HCT116 (cell line): ENCODE measurements around the gene MEIS2. TPM values are rescaled to one million over a fixed set of nuclear protein-coding genes. Genes with fewer than 3 reads are reported as not detected.

ENCODE experiments used
- ATAC-seq: fragments of 200-7000 bp; cut with Tn5 transposase; 2 replicates; pipeline ENCODE4 v1.9.1; 2020; ENCODE audit warnings: mild to moderate bottlenecking, moderate library complexity
- BruUV-seq: library from RNA; stranded (reverse); fragments of 400-500 nt; replicated peaks from 2 replicates; lab custom pipeline; 2021; lab: Mats Ljungman, UMichigan
- CTCF ChIA-PET: fragments of 300-600 bp; sonication (Branson Sonifier 250); formaldehyde crosslinking; loops from one replicate; lab custom pipeline; 2021; ENCODE audit warnings: antibody characterized with exemption; lab: Charles Lee
- POLR2A ChIA-PET: fragments of 300-600, 350-600 bp; sonication (Branson Sonifier 250); formaldehyde crosslinking; loops from one replicate; lab custom pipeline; 2021; ENCODE audit warnings: antibody characterized with exemption; lab: Charles Lee
- RAD21 ChIA-PET, 2 experiments: fragments of 300-600 bp; sonication (Branson Sonifier 250); formaldehyde crosslinking; loops; one replicate each; lab custom pipeline; 2023; ENCODE audit warnings: low total read pairs in 2 of 2; ENCODE audit not compliant: uncharacterized antibody in 2 of 2, unreplicated experiment in 2 of 2, low non-redundant PET in 1 of 2; lab: Charles Lee
- DNase-seq: peaks from one replicate; pipeline ENCODE4 v3.0.0-alpha.2; 2010; ENCODE audit warnings: low read depth, low spot score
- H2AFZ ChIP-seq: fragments of 200-600 bp; shearing (Covaris generic), sonication (generic); 2 replicates; pipeline ENCODE4 v1.6.1; 2017; ENCODE audit warnings: low read depth, mixed run types, mixed read lengths, antibody characterized with exemption, low read length; ENCODE audit not compliant: poor library complexity, severe bottlenecking
- H3K27ac ChIP-seq: 2 replicates; pipeline ENCODE4 v1.5.1; 2012; ENCODE audit warnings: low read depth, low read length
- H3K27me3 ChIP-seq: fragments of 200-600 bp; sonication (generic); 2 replicates; pipeline ENCODE4 v1.6.1; 2016; ENCODE audit warnings: mixed run types, low read length, mixed read lengths; ENCODE audit not compliant: insufficient read depth
- H3K36me3 ChIP-seq, 2 experiments: fragments of 200-500 bp in 1 of 2; fragments of 200-600 bp in 1 of 2; sonication (Bioruptor generic) in 1 of 2; sonication (generic) in 1 of 2; 2 replicates each; pipeline versions ENCODE4 v1.5.1 to v1.6.1; 2014 to 2016; ENCODE audit warnings: low read length in 2 of 2, inconsistent platforms in 1 of 2, mixed read lengths in 1 of 2, mixed run types in 1 of 2; ENCODE audit not compliant: insufficient read depth in 2 of 2, control insufficient read depth in 1 of 2
- H3K4me1 ChIP-seq, 2 experiments: fragments of 200-600 bp in 1 of 2; sonication (generic) in 1 of 2; 2 replicates each; pipeline versions ENCODE4 v1.5.1 to v1.6.1; 2012 to 2017; ENCODE audit warnings: low read length in 2 of 2, inconsistent platforms in 1 of 2, mild to moderate bottlenecking in 1 of 2, mixed read lengths in 1 of 2, mixed run types in 1 of 2, moderate library complexity in 1 of 2; ENCODE audit not compliant: insufficient read depth in 2 of 2, control insufficient read depth in 1 of 2
- H3K4me2 ChIP-seq: fragments of 200-600 bp; sonication (generic); 2 replicates; pipeline ENCODE4 v1.6.1; 2017; ENCODE audit warnings: mixed run types, low read length, mixed read lengths
- H3K4me3 ChIP-seq, 2 experiments: fragments of 200-600 bp in 1 of 2; sonication (generic) in 1 of 2; replicated peaks in 1 of 2; 2 replicates each; pipeline ENCODE4 v1.5.1; 2011 to 2016; ENCODE audit warnings: low read length in 2 of 2, control low read depth in 1 of 2, low read depth in 1 of 2, mild to moderate bottlenecking in 1 of 2, mixed read lengths in 1 of 2, mixed run types in 1 of 2
- H3K79me2 ChIP-seq: fragments of 200-600 bp; sonication (generic); 2 replicates; pipeline ENCODE4 v1.6.1; 2017; ENCODE audit warnings: mild to moderate bottlenecking, mixed run types, low read length, moderate library complexity, mixed read lengths; ENCODE audit not compliant: insufficient read depth
- H3K9ac ChIP-seq: fragments of 200-600 bp; sonication (generic); 2 replicates; pipeline ENCODE4 v1.6.1; 2016; ENCODE audit warnings: low read length, mixed read lengths
- H3K9me2 ChIP-seq: fragments of 200-600 bp; sonication (generic), shearing (Covaris generic); 2 replicates; pipeline ENCODE4 v1.6.1; 2017; ENCODE audit warnings: mixed run types, mild to moderate bottlenecking, moderate library complexity; ENCODE audit not compliant: insufficient read depth
- H3K9me3 ChIP-seq, 2 experiments: fragments of 200-500 bp in 1 of 2; fragments of 200-600 bp in 1 of 2; sonication (Bioruptor generic) in 1 of 2; sonication (generic) in 1 of 2; 2 replicates each; pipeline ENCODE4 v1.6.1; 2014 to 2017; ENCODE audit warnings: low read length in 2 of 2, mixed read lengths in 2 of 2, inconsistent platforms in 1 of 2, low read depth in 1 of 2, mild to moderate bottlenecking in 1 of 2, mixed run types in 1 of 2, moderate library complexity in 1 of 2; ENCODE audit not compliant: control insufficient read depth in 1 of 2, insufficient read depth in 1 of 2
- H4K20me1 ChIP-seq: fragments of 200-600 bp; sonication (generic), shearing (Covaris generic); 2 replicates; pipeline ENCODE4 v1.6.1; 2017; ENCODE audit warnings: mixed run types, mild to moderate bottlenecking, moderate library complexity; ENCODE audit not compliant: insufficient read depth
- CEBPB ChIP-seq: IDR thresholded peaks from 2 replicates; pipeline ENCODE4 v1.6.1; 2012; ENCODE audit warnings: low read depth
- EGR1 ChIP-seq: IDR thresholded peaks from 2 replicates; pipeline ENCODE4 v1.6.1; 2012; ENCODE audit warnings: low read depth
- ELF1 ChIP-seq: IDR thresholded peaks from 2 replicates; pipeline ENCODE4 v1.6.1; 2012; ENCODE audit warnings: low read depth, borderline replicate concordance
- EZH2 ChIP-seq: fragments of 200-600 bp; sonication (generic); IDR thresholded peaks from 2 replicates; pipeline ENCODE4 v1.6.1; 2017; ENCODE audit warnings: antibody characterized with exemption, mixed run types
- EZH2phosphoT487 ChIP-seq: fragments of 200-600 bp; IDR thresholded peaks from 2 replicates; pipeline ENCODE4 v1.6.1; 2018; ENCODE audit warnings: antibody characterized with exemption, borderline replicate concordance
- FOSL1 ChIP-seq: IDR thresholded peaks from 2 replicates; pipeline ENCODE4 v1.6.1; 2012; ENCODE audit warnings: low read depth
- POLR2A ChIP-seq: IDR thresholded peaks from 2 replicates; pipeline ENCODE4 v1.7.0; 2011; ENCODE audit warnings: borderline replicate concordance; ENCODE audit not compliant: insufficient read depth, insufficient read length; ENCODE audit errors: extremely low read depth
- POLR2AphosphoS5 ChIP-seq: IDR thresholded peaks from 2 replicates; pipeline ENCODE4 v1.6.1; 2011; ENCODE audit warnings: mild to moderate bottlenecking, low read depth, low read length, moderate library complexity
- RAD21 ChIP-seq: IDR thresholded peaks from 2 replicates; pipeline ENCODE4 v1.6.1; 2012; ENCODE audit warnings: low read depth, mild to moderate bottlenecking
- SIN3A ChIP-seq: IDR thresholded peaks from 2 replicates; pipeline ENCODE4 v1.6.1; 2012; ENCODE audit warnings: low read depth
- SP1 ChIP-seq: IDR thresholded peaks from 2 replicates; pipeline ENCODE4 v1.6.1; 2012; ENCODE audit warnings: low read depth
- SRF ChIP-seq: IDR thresholded peaks from 2 replicates; pipeline ENCODE4 v1.6.1; 2012; ENCODE audit warnings: low read depth
- TCF7L2 ChIP-seq: IDR thresholded peaks from 2 replicates; pipeline ENCODE4 v1.7.0; 2011; ENCODE audit warnings: borderline replicate concordance, inconsistent platforms; ENCODE audit not compliant: insufficient read depth, insufficient read length; ENCODE audit errors: extremely low read depth
- YY1 ChIP-seq: IDR thresholded peaks from 2 replicates; pipeline ENCODE4 v1.6.1; 2011; ENCODE audit warnings: low read length, low read depth, moderate library complexity, mild to moderate bottlenecking; ENCODE audit not compliant: insufficient replicate concordance; ENCODE audit errors: extremely low read depth
- intact Hi-C: fragments of 100-400 bp; cut with micrococcal nuclease; formaldehyde crosslinking; loops from 2 replicates; pipeline ENCODE4 v1.10.0; 2022
- total RNA-seq: library from RNA; stranded (reverse); gene quantifications from one replicate; pipeline ENCODE4 v1.2.1, GENCODE V29; 2021; ENCODE audit not compliant: unreplicated experiment
- TF ChIP-seq, protein P1 (sequence below): IDR thresholded peaks from 2 replicates; pipeline ENCODE4 v1.6.1; 2012; ENCODE audit warnings: low read depth
- TF ChIP-seq, protein P2 (sequence below): IDR thresholded peaks from 2 replicates; pipeline ENCODE4 v1.6.1; 2011; ENCODE audit warnings: mild to moderate bottlenecking, low read length, moderate library complexity; ENCODE audit not compliant: insufficient replicate concordance; ENCODE audit errors: extremely low read depth
- TF ChIP-seq, protein P3 (sequence below): IDR thresholded peaks from 2 replicates; pipeline ENCODE4 v1.6.1; 2012
- TF ChIP-seq, protein P4 (sequence below): IDR thresholded peaks from 2 replicates; pipeline ENCODE4 v1.6.1; 2012
- TF ChIP-seq, protein P5 (sequence below), 3 experiments: fragments of 200-600 bp in 1 of 3; sonication (generic) in 1 of 3; IDR thresholded peaks in 2 of 3; conservative IDR thresholded peaks in 1 of 3; 2 replicates each; pipeline ENCODE4 v1.5.1; 2012 to 2017; ENCODE audit warnings: low read depth in 2 of 3, low read length in 2 of 3, antibody characterized with exemption in 1 of 3, borderline replicate concordance in 1 of 3, control low read depth in 1 of 3, mild to moderate bottlenecking in 1 of 3, mixed read lengths in 1 of 3, mixed run types in 1 of 3, moderate library complexity in 1 of 3; ENCODE audit not compliant: insufficient read depth in 1 of 3

The MEIS2 gene
- total RNA-seq, 1 experiment from 2014 or later = 11.5 TPM

DNA sequence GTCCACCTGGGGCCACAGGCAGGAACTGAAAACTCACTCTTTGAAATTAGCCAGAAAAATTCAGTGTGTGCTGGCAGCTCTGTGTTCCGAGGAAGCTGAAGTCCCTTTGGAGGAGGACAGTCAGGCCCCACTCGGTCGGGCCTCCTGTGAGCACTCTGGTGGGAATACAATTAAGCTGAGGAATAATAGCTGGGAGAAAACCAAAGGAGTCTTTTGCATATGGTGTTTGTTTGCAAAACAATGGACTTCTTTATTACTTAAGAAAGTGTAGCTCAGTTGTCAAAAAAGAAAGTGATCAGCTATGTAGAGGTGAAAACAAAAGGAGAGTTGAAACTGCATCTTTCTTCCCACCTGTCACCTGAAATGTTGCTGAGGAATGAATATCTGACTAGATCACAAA, 202.5 kb downstream of the MEIS2 start:
- BruUV-seq = no TSS peak
- DNase-seq (no peak), ATAC-seq (no peak)
- H3K4me3 ChIP-seq = no peak overlapping the region
- H3K79me2 ChIP-seq = no peaks in the 10 kb centered on the region
- peaks cover 10 to 24% of the 10 kb centered on the region in 2 experiments; a peak in 3 of 4 replicates for H3K4me1 ChIP-seq
- H3K27ac ChIP-seq = peak overlapping the region; percentile 35; the same call in 1 of the 2 replicates
- no peaks in the 10 kb centered on the region for H3K36me3 ChIP-seq
- RAD21 ChIA-PET = no interaction called here
- no peaks in the 10 kb centered on the region for H3K27me3 ChIP-seq
- no peak overlapping the region for H2AFZ ChIP-seq
- H3K4me2 ChIP-seq = no peak overlapping the region
- POLR2A ChIA-PET = no interaction called here
- H4K20me1 ChIP-seq = no peaks in the 10 kb centered on the region
- intact Hi-C loops = no loop called here
- TF ChIP-seq EGR1 = no peak
- no peak for TF ChIP-seq POLR2A
- TF ChIP-seq YY1 = no peak
- TF ChIP-seq, protein P1, sequence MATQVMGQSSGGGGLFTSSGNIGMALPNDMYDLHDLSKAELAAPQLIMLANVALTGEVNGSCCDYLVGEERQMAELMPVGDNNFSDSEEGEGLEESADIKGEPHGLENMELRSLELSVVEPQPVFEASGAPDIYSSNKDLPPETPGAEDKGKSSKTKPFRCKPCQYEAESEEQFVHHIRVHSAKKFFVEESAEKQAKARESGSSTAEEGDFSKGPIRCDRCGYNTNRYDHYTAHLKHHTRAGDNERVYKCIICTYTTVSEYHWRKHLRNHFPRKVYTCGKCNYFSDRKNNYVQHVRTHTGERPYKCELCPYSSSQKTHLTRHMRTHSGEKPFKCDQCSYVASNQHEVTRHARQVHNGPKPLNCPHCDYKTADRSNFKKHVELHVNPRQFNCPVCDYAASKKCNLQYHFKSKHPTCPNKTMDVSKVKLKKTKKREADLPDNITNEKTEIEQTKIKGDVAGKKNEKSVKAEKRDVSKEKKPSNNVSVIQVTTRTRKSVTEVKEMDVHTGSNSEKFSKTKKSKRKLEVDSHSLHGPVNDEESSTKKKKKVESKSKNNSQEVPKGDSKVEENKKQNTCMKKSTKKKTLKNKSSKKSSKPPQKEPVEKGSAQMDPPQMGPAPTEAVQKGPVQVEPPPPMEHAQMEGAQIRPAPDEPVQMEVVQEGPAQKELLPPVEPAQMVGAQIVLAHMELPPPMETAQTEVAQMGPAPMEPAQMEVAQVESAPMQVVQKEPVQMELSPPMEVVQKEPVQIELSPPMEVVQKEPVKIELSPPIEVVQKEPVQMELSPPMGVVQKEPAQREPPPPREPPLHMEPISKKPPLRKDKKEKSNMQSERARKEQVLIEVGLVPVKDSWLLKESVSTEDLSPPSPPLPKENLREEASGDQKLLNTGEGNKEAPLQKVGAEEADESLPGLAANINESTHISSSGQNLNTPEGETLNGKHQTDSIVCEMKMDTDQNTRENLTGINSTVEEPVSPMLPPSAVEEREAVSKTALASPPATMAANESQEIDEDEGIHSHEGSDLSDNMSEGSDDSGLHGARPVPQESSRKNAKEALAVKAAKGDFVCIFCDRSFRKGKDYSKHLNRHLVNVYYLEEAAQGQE = no peak
- TF ChIP-seq, protein P2, sequence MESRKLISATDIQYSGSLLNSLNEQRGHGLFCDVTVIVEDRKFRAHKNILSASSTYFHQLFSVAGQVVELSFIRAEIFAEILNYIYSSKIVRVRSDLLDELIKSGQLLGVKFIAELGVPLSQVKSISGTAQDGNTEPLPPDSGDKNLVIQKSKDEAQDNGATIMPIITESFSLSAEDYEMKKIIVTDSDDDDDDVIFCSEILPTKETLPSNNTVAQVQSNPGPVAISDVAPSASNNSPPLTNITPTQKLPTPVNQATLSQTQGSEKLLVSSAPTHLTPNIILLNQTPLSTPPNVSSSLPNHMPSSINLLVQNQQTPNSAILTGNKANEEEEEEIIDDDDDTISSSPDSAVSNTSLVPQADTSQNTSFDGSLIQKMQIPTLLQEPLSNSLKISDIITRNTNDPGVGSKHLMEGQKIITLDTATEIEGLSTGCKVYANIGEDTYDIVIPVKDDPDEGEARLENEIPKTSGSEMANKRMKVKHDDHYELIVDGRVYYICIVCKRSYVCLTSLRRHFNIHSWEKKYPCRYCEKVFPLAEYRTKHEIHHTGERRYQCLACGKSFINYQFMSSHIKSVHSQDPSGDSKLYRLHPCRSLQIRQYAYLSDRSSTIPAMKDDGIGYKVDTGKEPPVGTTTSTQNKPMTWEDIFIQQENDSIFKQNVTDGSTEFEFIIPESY = no peak
- TF ChIP-seq, protein P3, sequence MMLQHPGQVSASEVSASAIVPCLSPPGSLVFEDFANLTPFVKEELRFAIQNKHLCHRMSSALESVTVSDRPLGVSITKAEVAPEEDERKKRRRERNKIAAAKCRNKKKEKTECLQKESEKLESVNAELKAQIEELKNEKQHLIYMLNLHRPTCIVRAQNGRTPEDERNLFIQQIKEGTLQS = no peak
- TF ChIP-seq, protein P4, sequence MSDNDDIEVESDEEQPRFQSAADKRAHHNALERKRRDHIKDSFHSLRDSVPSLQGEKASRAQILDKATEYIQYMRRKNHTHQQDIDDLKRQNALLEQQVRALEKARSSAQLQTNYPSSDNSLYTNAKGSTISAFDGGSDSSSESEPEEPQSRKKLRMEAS = no peak
- TF ChIP-seq CEBPB = no peak
- TF ChIP-seq ELF1 = no peak
- no peak for TF ChIP-seq TCF7L2
- no peak for TF ChIP-seq SP1
- TF ChIP-seq EZH2phosphoT487 = no peak
- TF ChIP-seq SIN3A = no peak
- TF ChIP-seq, protein P5, sequence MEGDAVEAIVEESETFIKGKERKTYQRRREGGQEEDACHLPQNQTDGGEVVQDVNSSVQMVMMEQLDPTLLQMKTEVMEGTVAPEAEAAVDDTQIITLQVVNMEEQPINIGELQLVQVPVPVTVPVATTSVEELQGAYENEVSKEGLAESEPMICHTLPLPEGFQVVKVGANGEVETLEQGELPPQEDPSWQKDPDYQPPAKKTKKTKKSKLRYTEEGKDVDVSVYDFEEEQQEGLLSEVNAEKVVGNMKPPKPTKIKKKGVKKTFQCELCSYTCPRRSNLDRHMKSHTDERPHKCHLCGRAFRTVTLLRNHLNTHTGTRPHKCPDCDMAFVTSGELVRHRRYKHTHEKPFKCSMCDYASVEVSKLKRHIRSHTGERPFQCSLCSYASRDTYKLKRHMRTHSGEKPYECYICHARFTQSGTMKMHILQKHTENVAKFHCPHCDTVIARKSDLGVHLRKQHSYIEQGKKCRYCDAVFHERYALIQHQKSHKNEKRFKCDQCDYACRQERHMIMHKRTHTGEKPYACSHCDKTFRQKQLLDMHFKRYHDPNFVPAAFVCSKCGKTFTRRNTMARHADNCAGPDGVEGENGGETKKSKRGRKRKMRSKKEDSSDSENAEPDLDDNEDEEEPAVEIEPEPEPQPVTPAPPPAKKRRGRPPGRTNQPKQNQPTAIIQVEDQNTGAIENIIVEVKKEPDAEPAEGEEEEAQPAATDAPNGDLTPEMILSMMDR (IDR thresholded peaks at IDR 0.05 in 2 of 3, conservative IDR thresholded peaks at IDR 0.05 in 1 of 3; ENCODE audit: borderline replicate concordance in 1 of 3, insufficient read depth in 1 of 3, low read depth in 2 of 3, low read length in 2 of 3) = no peak
- TF ChIP-seq FOSL1 = no peak
- no peak for TF ChIP-seq POLR2AphosphoS5
- TF ChIP-seq SRF = no peak
- no peak for TF ChIP-seq EZH2
- TF ChIP-seq RAD21 = no peak
- no peaks in the 10 kb centered on the region for H3K9me2 ChIP-seq
- no peaks in the 10 kb centered on the region for H3K9me3 ChIP-seq
- CTCF ChIA-PET = interaction anchor here (2.7 kb wide), 1 partner anchor 14 kb away, joined by 8 read pairs; no protein-coding TSS in a partner anchor
- H3K9ac ChIP-seq = no peak overlapping the region
